Measurements from ENCODE around the gene OPCML.

Gene OPCML

DNA sequence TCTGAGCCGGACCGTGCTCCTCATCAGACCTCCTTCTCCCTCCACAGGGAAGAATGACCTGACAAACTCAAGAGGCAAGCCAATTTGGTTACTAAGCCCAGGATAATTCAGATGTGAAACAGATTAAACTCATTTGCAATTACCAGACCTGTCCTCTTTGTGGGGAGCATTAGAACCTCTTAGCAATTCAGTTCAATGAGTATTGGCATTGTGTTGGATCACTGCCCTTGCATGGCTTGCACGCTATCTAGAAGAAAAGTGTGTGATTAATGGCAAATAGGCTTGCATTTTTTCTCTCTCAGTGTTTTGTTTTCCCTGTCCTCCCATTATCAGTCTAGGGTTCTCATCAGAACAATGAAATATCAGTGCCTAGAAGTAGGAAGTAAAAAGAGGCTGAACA lies 365.6 kb downstream of the OPCML start:
- no peak for DNase-seq

- no peak for DNase-seq
Measured at GRCh38 chr11:133164986-133165385, 367.3 kb downstream of the OPCML start.

DNA sequence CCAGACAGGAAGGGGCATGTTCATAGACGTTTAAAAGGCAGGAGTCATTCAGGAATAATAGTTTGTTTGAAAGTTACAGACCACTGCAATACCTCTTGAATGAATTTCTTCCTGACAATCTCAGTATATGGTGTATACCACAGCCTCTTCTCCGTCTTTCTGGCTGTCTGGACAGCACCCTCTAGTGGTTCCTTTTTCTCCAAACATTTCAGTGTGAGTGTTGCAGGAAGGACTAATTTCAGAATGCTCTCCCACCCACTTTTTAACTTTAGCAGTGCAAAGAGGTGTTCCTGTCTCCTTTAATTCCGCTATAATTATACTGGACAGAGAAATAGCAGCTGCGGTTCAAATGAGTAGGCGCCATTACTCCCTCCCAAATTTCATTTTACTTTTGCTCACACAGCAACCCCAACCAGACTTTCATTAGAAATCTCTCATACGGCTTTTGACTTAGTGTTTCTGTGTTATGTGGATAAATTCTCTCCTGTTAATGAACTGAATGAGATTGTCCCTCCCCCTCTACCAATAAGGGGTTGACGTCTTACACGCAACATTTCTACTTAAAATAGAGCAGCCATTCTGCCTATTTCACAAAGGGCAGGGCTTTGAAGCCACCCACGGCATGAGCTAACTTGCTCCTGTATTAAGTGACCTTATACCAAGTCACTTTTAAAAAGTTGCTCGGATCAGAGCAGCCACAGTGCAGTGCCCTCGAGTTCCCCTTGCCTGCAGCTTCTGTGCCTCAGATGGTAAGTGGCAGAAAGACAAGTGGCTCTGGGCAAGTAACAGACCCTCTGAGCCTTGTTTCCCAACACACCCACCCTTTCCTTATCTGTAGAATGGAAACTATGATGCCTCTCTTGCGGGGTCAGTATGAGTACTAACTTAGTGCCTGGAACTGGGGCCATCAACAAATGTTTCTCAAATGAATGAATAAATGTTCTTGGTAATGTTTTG lies 368.6 kb downstream of the OPCML start:
- DNase-seq = no peak

DNA sequence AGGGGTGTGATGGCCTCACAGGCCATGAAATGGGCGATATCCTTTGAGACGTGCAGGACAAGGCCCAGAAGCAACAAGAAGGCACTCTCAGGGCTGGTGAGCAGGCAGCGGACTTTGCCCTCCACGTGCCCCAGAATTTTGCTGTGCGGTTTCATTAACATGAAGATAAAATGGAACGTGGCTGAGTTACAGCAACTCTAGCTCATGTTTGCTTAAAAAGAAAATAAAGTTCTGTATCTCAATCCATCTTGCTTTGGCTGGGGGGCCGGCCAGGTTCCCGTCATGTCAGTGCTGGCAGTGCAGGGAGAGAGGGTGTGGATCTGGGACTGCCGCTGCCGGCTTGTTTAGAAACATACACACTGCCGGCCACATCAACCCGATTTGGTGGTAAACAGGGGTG lies 370.1 kb downstream of the OPCML start:
- no peak for DNase-seq

DNA sequence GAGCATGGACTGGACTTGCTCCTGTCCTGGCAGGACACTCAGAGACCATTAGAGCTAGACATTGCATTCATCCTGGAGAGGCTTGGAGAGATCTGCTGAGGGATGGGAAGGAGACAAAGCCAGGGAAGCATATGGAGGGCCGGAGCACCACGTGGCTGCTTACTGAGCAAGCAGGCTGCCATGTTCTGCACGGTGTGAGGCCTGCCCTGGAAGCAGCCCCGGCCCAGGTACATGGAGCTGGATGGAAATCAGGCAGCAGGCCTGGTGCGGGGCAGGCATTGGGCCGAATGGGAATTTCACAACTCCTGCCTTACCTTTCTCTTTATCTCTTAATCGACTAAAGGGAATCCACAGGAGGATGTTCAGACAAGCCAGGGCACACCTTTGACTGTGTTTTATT lies 371.5 kb downstream of the OPCML start:
- DNase-seq = no peak

DNA sequence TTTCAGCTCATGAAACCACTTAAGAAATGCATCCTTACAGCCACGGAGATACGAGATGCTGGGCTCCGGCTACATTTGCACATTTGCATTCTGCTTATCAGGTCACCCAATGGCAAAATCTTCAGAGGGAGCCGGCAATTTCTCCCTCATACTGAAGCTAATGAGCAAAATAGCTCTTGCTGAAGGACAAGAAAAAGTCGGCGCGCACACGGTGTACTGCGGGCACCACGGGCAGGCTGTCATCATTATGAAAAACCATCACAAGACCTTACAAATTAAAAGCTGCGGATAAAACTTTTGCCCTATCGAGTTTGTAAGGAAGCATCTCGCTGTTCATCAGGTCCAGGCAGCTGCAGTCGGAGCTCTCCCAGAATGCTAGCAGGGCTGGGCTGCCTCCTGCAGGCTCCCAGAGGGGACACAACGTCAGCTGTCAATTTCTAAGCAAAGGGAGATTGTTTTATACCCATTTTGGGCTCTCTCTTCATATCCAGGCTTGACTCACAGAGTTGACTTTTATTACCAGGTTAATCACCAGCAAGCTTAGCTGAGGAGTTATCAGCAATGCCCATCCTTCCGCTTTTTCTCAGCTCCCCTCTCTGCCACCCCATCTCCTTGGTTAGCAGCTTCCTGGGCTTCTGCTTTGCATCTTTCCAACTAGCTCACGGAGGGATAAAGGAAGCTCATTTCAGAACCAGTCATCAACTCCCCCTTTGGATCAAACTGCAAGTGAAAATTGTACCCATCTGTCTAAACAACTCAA lies 375.1 kb downstream of the OPCML start:
- DNase-seq = no peak

DNA sequence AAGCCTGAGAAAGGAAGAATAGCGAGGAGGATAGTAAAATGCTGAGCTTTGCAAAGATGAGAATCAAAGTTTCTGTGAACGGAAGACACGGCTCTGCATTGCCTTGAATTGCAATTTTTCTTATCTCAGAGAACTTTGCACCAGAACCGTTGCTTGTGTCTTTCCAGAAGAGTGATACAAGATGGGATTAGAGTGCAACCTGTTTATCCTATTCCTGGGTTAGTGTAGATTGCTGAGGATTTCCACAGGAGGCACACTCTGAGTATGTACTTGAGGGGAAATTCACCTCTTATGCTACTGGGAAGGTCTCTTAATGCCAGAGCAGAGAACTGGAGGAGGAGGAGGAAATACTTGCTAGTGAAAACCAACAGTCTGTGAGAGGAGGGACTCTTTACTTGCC lies 377.5 kb downstream of the OPCML start:
- no peak for DNase-seq

GRCh38 chr11:133154076-133154475 lies 378.2 kb downstream of the OPCML start:
- DNase-seq = no peak

DNA sequence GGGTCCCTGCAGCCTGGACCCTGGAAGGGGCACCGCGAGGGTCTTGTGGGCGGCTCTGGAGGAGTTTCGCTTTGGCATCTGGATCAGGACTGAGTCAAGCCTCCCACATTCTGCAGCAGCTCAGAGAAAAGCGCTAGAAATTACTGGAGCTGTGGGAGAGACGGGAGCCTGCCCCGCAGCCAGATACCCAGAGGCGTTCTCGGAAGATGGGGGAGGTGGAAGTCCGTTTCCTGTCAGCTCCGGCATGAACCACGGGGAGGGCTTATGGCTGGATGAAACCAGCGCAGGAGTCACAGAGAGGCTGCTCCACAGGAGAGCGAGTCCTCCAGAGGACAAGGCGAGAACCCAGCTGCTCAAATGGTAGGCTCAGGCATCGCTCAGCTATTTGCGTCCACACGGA lies 379.3 kb downstream of the OPCML start:
- no peak for DNase-seq

DNA sequence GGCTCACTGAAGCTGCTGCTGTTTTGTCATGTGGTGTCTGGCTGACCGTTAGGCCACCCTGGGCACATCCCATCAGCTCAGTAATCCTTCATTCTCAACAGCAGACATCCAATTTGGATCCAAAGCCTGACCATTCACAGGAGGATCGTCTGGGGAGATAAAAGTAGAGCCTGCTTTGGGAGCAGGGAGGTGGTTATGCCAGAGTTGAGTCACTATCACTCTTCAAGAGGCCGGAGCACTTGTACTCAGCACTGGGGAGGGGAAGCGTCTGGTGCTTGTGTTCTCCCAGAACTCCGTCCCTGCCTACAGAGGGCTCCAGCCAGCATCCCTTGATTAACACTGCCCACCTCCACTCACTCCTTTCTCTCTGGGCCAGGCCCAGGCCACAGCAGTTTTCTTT lies 382.6 kb downstream of the OPCML start:
- DNase-seq = no peak

DNA sequence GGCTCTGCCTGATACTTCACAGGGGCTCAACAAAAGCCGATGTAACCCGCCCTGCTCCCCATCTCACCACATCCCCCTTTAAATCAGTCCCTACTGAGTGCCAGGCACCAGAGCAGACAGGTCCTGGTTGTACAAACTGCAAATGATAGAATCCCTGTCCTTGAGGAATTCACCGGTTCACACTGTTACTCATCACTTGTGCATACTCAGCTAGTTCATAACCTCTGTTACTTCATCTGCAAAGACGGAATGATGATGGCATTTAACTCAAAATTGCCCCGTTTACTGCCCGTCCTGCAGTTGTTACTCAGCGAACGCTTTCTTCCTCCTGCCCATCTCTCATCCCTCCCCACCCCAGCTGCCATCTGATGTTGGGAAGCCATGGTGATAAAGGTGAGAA lies 384.7 kb downstream of the OPCML start:
- DNase-seq = no peak

- DNase-seq = no peak
Measured at GRCh38 chr11:133146697-133147306, 385.5 kb downstream of the OPCML start.

GRCh38 chr11:133137939-133138338 lies 394.4 kb downstream of the OPCML start:
- no peak for DNase-seq

GRCh38 chr11:133137270-133137669 lies 395.0 kb downstream of the OPCML start:
- DNase-seq = no peak

DNA sequence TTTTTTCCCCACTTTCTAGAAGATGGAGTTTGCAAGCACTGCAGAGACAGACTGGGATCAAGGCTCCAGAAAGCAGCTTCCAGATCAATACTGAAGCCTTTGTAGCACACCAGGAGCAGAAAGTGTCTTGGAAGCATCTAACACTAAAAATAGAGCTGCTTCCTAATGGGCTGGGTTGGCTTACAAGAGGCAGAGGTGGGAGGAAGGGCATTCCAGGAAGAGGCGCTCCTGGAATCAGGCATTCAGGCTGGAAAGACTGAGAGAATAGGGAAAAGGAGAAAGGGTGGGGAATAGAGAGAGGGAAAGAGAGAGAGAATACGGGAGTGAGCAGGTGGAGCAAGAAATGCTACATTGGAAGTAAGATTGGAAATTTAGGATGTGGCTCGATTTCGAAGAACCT lies 395.9 kb downstream of the OPCML start:
- no peak for DNase-seq

DNA sequence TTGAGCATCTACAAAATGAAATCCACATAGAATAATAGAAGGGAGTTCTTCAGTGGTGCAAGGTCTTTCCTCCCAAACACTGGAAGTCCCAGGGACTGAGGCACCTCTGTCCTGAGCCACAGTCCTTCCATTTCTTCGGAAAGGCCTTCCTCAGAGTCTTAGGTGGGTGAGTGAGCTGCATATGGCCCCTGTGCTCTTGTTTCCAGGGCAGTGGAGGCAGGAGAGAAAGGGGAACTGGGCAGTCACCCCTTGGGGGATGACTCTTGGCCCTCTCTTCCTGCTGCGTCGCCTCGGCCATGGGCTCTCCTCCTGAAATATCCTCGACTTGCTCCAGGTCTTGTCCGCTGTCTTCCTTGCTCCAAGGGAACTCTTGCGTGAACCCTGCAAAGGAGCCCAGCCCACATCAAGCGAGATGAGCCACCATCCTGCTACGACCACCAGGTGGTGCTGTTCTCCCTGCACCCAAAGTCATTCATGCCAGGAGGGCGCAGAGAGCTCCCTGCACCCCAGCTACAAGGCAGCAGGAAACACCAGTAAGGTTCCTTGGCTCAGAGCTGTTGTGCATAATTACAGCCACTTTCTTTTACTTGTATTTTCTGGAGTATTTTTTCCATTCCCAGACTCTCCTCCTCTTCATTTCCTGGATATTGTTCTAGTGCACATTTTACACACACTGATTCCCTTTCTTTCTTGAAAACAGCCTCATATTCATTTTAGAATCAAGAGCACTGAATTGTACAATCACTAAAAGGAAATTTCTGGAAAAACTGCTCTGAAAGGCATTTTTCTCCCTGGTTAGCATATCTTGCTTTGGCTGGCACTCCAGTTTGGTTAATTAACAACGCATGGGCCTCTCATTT lies 397.8 kb downstream of the OPCML start:
- DNase-seq = peak; percentile 6

DNA sequence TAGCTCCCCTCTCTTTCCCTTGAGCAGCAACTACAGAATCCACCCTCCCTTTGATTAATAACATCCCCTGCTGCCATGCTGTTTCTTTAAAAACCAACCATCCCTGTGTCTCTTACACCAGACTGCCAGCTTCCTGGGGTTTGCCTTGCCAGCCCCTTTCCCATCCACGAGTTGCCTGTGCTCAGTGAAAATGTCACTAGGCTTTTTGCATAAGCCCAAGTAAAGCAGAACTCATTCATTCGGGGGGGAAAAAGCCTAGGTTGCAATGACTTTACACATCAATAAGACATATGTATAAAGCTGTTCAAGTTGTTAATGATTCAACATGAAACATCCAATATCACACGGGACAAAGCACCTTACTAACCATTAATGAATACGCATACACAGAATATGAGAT lies 398.7 kb downstream of the OPCML start:
- no peak for DNase-seq

GRCh38 chr11:133133050-133133449 lies 399.3 kb downstream of the OPCML start:
- DNase-seq = no peak

GRCh38 chr11:133127741-133128140 lies 404.6 kb downstream of the OPCML start:
- DNase-seq = no peak

DNA sequence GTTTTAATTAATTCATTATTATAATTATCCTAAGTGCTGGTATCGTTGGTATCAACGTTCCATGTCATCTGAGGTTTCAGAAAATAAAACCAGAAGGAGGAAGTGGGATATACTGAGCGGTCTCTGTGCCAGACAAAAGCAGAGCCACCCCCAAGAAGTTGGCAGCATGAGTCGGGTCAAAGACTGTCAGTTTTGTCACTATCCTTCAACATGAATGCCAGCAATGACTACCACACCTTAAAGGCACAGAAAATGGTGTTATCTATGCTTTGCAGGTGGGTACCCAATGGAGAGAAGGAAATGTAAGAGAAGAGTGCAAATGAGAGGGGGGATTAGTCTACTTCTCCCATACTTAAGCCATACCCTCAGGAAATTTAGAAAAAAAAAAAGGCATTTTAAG lies 408.5 kb downstream of the OPCML start:
- DNase-seq = no peak

GRCh38 chr11:133123366-133123765 lies 408.9 kb downstream of the OPCML start:
- no peak for DNase-seq

DNA sequence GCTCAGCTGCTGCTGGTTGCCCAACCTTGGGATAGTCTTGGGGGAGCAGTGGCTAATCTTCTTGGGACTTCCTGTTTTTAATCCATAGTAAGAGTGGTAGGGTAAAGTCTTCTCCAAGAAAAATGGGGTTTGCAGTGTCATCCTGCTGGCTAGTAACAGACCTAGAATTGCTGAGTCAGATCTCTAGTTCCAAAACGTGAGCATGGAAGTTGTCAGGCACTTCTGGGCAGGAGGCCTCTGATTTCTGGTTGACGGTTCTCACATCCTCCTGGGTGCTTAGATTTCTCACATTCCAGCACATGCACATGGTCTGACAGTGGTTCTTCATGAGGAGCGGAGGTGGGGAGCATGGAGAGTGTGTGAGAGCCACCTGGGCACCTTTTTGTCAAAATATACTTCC lies 410.0 kb downstream of the OPCML start:
- no peak for DNase-seq
